GM10266 (cell line): ENCODE results near the gene QSOX1.

Experiments
- DNase-seq: peaks from one replicate; pipeline ENCODE4 v3.0.0; 2012; ENCODE audit errors: extremely low spot score
- TF ChIP-seq, protein P1 (sequence below): IDR thresholded peaks from 2 replicates; pipeline ENCODE4 v1.5.1; 2012; ENCODE audit warnings: mild to moderate bottlenecking, low read depth; ENCODE audit not compliant: control insufficient read depth, insufficient read depth; ENCODE audit errors: missing control alignments

The QSOX1 gene

DNA sequence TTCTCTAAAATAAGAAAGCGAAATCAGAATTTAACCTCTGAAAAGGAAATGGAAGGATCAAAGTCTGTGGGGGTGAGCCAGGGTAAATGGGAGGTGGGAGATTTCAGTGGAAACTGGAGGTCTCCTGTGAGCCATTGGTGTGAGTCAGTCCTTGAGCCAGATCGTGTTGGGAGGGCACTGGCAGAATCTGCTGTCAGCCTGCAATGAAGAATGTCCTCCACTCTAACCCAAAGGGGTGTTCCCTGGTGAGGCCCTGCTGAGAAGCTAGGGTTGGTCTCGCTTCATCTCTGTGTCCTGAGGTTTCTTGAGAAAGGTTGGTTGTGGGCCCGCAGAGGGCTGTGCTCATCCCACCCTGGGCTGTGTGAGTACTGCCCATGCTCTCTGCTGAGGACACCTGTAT is 2.4 kb downstream of the QSOX1 start:
- TF ChIP-seq, protein P1, sequence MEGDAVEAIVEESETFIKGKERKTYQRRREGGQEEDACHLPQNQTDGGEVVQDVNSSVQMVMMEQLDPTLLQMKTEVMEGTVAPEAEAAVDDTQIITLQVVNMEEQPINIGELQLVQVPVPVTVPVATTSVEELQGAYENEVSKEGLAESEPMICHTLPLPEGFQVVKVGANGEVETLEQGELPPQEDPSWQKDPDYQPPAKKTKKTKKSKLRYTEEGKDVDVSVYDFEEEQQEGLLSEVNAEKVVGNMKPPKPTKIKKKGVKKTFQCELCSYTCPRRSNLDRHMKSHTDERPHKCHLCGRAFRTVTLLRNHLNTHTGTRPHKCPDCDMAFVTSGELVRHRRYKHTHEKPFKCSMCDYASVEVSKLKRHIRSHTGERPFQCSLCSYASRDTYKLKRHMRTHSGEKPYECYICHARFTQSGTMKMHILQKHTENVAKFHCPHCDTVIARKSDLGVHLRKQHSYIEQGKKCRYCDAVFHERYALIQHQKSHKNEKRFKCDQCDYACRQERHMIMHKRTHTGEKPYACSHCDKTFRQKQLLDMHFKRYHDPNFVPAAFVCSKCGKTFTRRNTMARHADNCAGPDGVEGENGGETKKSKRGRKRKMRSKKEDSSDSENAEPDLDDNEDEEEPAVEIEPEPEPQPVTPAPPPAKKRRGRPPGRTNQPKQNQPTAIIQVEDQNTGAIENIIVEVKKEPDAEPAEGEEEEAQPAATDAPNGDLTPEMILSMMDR: no peak
- no peak for DNase-seq

DNA sequence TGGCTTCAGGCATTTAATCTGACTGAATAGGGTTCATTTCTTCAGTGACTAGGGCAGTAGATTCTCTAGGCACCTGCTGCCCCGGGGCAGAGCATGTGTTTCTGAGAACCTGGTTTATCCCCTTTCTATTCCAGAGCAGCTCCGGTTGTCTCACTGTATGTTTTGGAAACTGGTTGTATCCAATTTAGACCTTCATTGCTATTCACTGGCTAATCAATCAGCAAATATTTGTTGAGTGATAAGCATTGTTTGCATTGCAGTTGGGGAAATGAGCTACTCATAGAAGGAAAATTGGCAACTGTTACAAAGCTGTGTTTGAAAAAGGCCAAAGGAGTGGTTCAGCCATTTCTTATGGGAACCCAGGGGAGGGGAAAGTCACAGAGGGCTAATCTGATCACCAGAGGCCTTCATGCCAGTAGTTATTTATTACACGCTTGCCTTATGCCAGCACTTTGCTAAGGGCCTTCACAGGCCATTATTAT is 2.9 kb downstream of the QSOX1 start:
- TF ChIP-seq, protein P1: no peak
- DNase-seq: no peak

DNA sequence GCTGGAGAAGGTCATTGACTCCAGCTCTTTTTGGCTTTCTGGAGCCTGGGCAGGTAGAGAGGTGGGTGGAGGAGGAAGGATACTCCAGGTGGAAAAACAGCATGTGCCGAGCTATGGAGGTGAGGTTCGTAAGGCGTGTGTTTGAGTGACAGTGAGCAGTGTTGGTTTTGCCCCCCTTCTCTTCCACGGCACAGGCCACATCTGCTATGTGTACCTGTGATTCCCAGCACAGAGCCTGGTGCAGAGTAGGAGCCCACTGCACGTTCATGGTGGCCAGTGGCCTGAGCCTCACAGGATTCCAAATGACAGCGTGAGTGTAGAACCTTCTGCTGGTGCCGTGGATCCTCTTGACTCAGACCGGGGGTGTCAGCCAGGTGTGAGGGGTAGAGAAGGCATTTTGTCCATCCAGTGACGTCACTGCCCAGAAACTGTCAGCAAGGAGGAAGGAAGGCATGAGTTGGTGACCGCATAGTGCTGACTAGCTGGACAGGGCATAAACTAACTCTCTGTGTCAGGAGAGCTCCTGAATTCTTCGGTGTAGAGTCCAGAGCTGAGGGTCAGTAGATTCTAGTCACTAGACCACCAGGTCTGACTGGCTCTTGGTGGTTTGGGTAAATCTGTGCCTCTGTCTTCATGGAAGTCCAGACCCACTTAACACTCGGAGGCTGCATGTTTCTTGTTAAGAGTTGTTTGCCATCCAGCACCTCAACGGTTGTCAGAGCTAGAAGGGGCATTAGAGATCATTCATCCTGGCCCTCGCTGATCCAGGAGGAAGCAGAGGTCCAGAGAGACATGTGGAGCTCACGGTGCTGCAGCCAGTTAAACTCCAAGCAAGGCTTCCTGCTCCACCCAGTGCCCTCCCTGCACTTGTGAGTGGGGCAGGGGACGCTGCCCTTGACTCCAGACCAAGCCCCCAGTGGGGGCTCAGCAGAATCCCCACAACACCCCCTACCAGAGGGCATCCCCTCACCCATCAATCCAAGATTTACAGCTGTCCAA is 3.8 kb downstream of the QSOX1 start:
- DNase-seq: no peak
- TF ChIP-seq, protein P1: no peak

DNA sequence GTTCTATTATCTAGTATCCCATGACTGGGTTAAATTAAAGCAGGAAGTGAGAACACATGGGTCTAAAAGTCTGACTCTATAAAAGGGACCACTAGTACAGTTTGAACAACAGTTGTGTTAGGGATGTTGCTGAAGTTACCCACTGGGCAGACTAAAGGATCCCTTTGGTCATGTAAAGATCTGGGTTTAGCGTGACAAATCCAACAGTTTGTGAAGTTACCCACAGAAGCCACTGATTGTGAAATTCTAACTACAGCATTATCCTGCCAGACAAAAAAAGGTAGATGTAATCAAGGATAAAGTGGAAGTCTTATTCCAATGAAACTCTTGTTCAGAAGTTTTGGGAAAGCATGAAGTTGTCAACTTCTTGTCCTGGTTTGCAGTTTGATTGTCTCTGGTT is 5.7 kb downstream of the QSOX1 start:
- DNase-seq: no peak
- TF ChIP-seq, protein P1: no peak

DNA sequence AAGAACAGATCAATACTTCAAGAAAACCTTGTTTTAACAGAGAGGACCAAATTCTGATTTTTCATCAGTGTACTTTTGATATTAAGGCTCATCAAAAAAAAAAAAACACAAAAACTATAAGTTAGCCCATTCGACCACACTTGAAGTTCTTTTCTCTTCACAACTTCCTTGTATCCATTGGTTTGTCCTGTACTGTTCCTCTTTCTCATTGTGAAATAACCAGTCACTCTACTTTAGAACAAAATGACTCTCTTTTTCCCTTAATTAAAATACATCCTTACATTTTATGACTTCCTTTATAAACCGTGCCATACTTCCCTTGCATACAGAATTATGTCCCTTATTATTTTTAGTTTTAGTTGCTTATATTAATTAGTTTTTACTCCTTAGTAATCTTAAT is 8.4 kb downstream of the QSOX1 start:
- DNase-seq: no peak
- TF ChIP-seq, protein P1: no peak

DNA sequence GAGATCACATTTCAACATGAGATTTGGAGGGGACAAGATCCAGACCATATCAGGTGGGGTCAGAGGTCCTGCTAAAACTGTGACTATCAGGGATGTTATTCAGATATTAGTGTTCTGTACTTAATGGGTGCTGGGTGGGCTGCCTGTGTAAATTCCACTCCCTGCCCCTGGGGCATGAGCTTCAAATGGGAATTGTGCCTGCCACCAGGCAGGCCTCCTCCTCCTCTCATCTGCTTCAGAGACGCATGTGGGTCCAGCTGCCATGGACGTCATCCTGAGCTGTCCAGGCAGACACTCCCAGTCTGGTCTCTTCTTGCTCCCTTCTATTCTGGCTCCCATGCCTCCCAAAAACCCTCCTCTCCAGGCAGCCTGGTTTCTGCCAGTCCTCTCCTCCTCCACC is 10.4 kb downstream of the QSOX1 start:
- TF ChIP-seq, protein P1: no peak
- no peak for DNase-seq

GRCh38 chr1:180165509-180166435 is 11.1 kb downstream of the QSOX1 start:
- no peak for DNase-seq
- TF ChIP-seq, protein P1: no peak
